IPS-20b (cell line): ENCODE data around the gene SLC9C1.

Experiments used
- H3K27ac ChIP-seq: one replicate; pipeline ENCODE4 v1.5.1; 2013; ENCODE audit warnings: low read length
- H3K27me3 ChIP-seq: 2 replicates; pipeline ENCODE4 v1.6.1; 2013; ENCODE audit warnings: mild to moderate bottlenecking, low read length, inconsistent platforms; ENCODE audit not compliant: insufficient read depth
- H3K36me3 ChIP-seq: 2 replicates; pipeline ENCODE4 v1.6.1; 2013; ENCODE audit warnings: low read depth, mild to moderate bottlenecking, inconsistent platforms, low read length, moderate library complexity; ENCODE audit not compliant: insufficient read depth
- H3K4me1 ChIP-seq: 2 replicates; pipeline ENCODE4 v1.6.1; 2013; ENCODE audit warnings: mild to moderate bottlenecking, control low read depth, inconsistent platforms, low read length, moderate library complexity; ENCODE audit not compliant: insufficient read depth
- H3K4me3 ChIP-seq: 2 replicates; pipeline ENCODE4 v1.5.1; 2013; ENCODE audit warnings: mild to moderate bottlenecking, low read length, inconsistent platforms
- H3K9ac ChIP-seq: 2 replicates; pipeline ENCODE4 v1.6.1; 2013; ENCODE audit warnings: low read depth, mild to moderate bottlenecking, inconsistent platforms, low read length, moderate library complexity
- H3K9me3 ChIP-seq: 2 replicates; pipeline ENCODE4 v1.6.1; 2013; ENCODE audit warnings: mild to moderate bottlenecking, low read depth, low read length, inconsistent platforms; ENCODE audit not compliant: insufficient read depth

Gene SLC9C1

GRCh38 chr3:112293368-112294321 is at the start of gene SLC9C1:
Gene SLC9C1 (minus strand): TSS chr3:112294216. CDS start chr3:112286791, 7,425 bp downstream.
- Histone ChIP-seq H3K27me3 (no peaks in the 10 kb centered on the region), H3K4me3 (peak within 1 kb of the TSS; percentile 37; the same call in 1 of the 2 replicates), H3K9me3 (no peaks in the 10 kb centered on the region), H3K4me1 (peaks cover 6% of the 10 kb centered on the region), H3K27ac (peak within 1 kb of the TSS; percentile 74), H3K9ac (peak within 1 kb of the TSS; percentile 67; the same call in 1 of the 2 replicates), H3K36me3 (no peaks in the 10 kb centered on the region)

GRCh38 chr3:112341386-112341785 is 47.4 kb upstream of the SLC9C1 start:
- Histone ChIP-seq H3K9me3 (no peaks in the 10 kb centered on the region), H3K36me3 (peaks cover 67% of the 10 kb centered on the region), H3K9ac (no peak overlapping the region), H3K27ac (no peak overlapping the region), H3K27me3 (no peaks in the 10 kb centered on the region), H3K4me1 (peaks cover 26% of the 10 kb centered on the region), H3K4me3 (no peak overlapping the region)

- Histone ChIP-seq H3K4me1 (peaks cover 42% of the 10 kb centered on the region), H3K9me3 (no peaks in the 10 kb centered on the region), H3K4me3 (no peak overlapping the region), H3K36me3 (peaks cover 66% of the 10 kb centered on the region), H3K9ac (no peak overlapping the region), H3K27me3 (no peaks in the 10 kb centered on the region), H3K27ac (peak overlapping the region; percentile 28)
These were observed 45.6 kb upstream of the SLC9C1 start for GRCh38 chr3:112339609-112340008.

- peaks cover 47% of the 10 kb centered on the region for H3K4me1 ChIP-seq
- no peak overlapping the region for H3K4me3 ChIP-seq
- H3K27me3 ChIP-seq, result no peaks in the 10 kb centered on the region
- H3K27ac ChIP-seq, result peak overlapping the region; percentile 28
- H3K9me3 ChIP-seq, result no peaks in the 10 kb centered on the region
- peaks cover 62% of the 10 kb centered on the region for H3K36me3 ChIP-seq
- no peak overlapping the region for H3K9ac ChIP-seq
These were observed 45.1 kb upstream of the SLC9C1 start for GRCh38 chr3:112339134-112339533.

GRCh38 chr3:112338727-112339056 is 44.7 kb upstream of the SLC9C1 start:
- H3K36me3 ChIP-seq, result peaks cover 61% of the 10 kb centered on the region
- H3K27me3 ChIP-seq, result no peaks in the 10 kb centered on the region
- no peaks in the 10 kb centered on the region for H3K9me3 ChIP-seq
- H3K27ac ChIP-seq, result no peak overlapping the region
- H3K4me3 ChIP-seq, result no peak overlapping the region
- peaks cover 48% of the 10 kb centered on the region for H3K4me1 ChIP-seq
- no peak overlapping the region for H3K9ac ChIP-seq

GRCh38 chr3:112338021-112338726 is 44.2 kb upstream of the SLC9C1 start:
- no peaks in the 10 kb centered on the region for H3K27me3 ChIP-seq
- no peak overlapping the region for H3K4me3 ChIP-seq
- no peak overlapping the region for H3K27ac ChIP-seq
- H3K4me1 ChIP-seq, result peaks cover 48% of the 10 kb centered on the region
- peaks cover 61% of the 10 kb centered on the region for H3K36me3 ChIP-seq
- H3K9me3 ChIP-seq, result no peaks in the 10 kb centered on the region
- no peak overlapping the region for H3K9ac ChIP-seq

GRCh38 chr3:112335434-112335781 is 41.4 kb upstream of the SLC9C1 start:
- peaks cover 46% of the 10 kb centered on the region for H3K4me1 ChIP-seq
- no peaks in the 10 kb centered on the region for H3K9me3 ChIP-seq

GRCh38 chr3:112334691-112335433 is 40.8 kb upstream of the SLC9C1 start:
- H3K27ac ChIP-seq, result peak overlapping the region; percentile 85
- peak overlapping the region; percentile 83 for H3K4me3 ChIP-seq
- H3K9ac ChIP-seq, result peak overlapping the region; percentile 86; the same call in 1 of the 2 replicates

More at GRCh38 chr3:112335434-112335781, 41.4 kb upstream of the SLC9C1 start:
- Histone ChIP-seq H3K4me3 (peak overlapping the region; percentile 83), H3K27me3 (no peaks in the 10 kb centered on the region), H3K9ac (peak overlapping the region; percentile 86; the same call in 1 of the 2 replicates), H3K27ac (peak overlapping the region; percentile 85), H3K36me3 (peaks cover 42% of the 10 kb centered on the region)

GRCh38 chr3:112333381-112334317 is 39.6 kb upstream of the SLC9C1 start:
- peak overlapping the region; percentile 85 for H3K27ac ChIP-seq
- no peaks in the 10 kb centered on the region for H3K27me3 ChIP-seq
- H3K36me3 ChIP-seq, result peaks cover 32% of the 10 kb centered on the region
- peak overlapping the region; percentile 83 for H3K4me3 ChIP-seq
- no peaks in the 10 kb centered on the region for H3K9me3 ChIP-seq
- H3K4me1 ChIP-seq, result peaks cover 40% of the 10 kb centered on the region
- peak overlapping the region; percentile 86 for H3K9ac ChIP-seq

More at GRCh38 chr3:112334691-112335433, 40.8 kb upstream of the SLC9C1 start:
- Histone ChIP-seq H3K4me1 (peaks cover 46% of the 10 kb centered on the region), H3K36me3 (peaks cover 38% of the 10 kb centered on the region), H3K27me3 (no peaks in the 10 kb centered on the region), H3K9me3 (no peaks in the 10 kb centered on the region)

- H3K36me3 ChIP-seq, result peaks cover 28% of the 10 kb centered on the region
- peak within 1 kb of the TSS; percentile 85 for H3K27ac ChIP-seq
- H3K4me1 ChIP-seq, result peaks cover 34% of the 10 kb centered on the region
- no peaks in the 10 kb centered on the region for H3K27me3 ChIP-seq
- H3K9ac ChIP-seq, result peak within 1 kb of the TSS; percentile 86
- H3K4me3 ChIP-seq, result peak within 1 kb of the TSS; percentile 83
- H3K9me3 ChIP-seq, result no peaks in the 10 kb centered on the region
These were observed 39.0 kb upstream of the SLC9C1 start, which contains the start of gene CD200 for GRCh38 chr3:112333002-112333380. Gene CD200 (plus strand): TSS chr3:112333156. CDS start chr3:112333213, 57 bp downstream.
